H9 (cell line): Measurements from ENCODE around the gene HS6ST3. TPM values are rescaled to one million over a fixed set of nuclear protein-coding genes. Genes with fewer than 3 reads are reported as not detected.

Experiments used
- DNase-seq: peaks from one replicate; pipeline ENCODE4 v3.0.0-alpha.2; 2017
- H2AFZ ChIP-seq: one replicate; pipeline ENCODE4 v1.6.1; 2013; ENCODE audit warnings: mild to moderate bottlenecking, low read length, control low read depth, moderate library complexity
- H2AK5ac ChIP-seq: 2 replicates; pipeline ENCODE4 v1.6.1; 2013; ENCODE audit warnings: low read length, control low read depth, mixed read lengths; ENCODE audit not compliant: insufficient read length
- H2BK120ac ChIP-seq: one replicate; pipeline ENCODE4 v1.6.1; 2013; ENCODE audit warnings: low read depth, mild to moderate bottlenecking, low read length, control low read depth, inconsistent platforms; ENCODE audit not compliant: poor library complexity, severe bottlenecking
- H2BK12ac ChIP-seq: 2 replicates; pipeline ENCODE4 v1.6.1; 2013; ENCODE audit warnings: low read length, control low read depth, mixed read lengths, low read depth; ENCODE audit not compliant: insufficient read length
- H2BK15ac ChIP-seq: 2 replicates; pipeline ENCODE4 v1.6.1; 2013; ENCODE audit warnings: low read depth, low read length, control low read depth
- H2BK20ac ChIP-seq: one replicate; pipeline ENCODE4 v1.6.1; 2013; ENCODE audit warnings: low read depth, mild to moderate bottlenecking, low read length, control low read depth, inconsistent platforms; ENCODE audit not compliant: poor library complexity, severe bottlenecking
- H2BK5ac ChIP-seq: 2 replicates; pipeline ENCODE4 v1.6.1; 2013; ENCODE audit warnings: low read length, control low read depth, mixed read lengths; ENCODE audit not compliant: insufficient read length
- H3K14ac ChIP-seq: 2 replicates; pipeline ENCODE4 v1.6.1; 2013; ENCODE audit warnings: low read length, control low read depth; ENCODE audit not compliant: insufficient read depth
- H3K18ac ChIP-seq: 2 replicates; pipeline ENCODE4 v1.6.1; 2013; ENCODE audit warnings: low read depth, mild to moderate bottlenecking, mixed read lengths, low read length, control low read depth; ENCODE audit not compliant: insufficient read length
- H3K23ac ChIP-seq: 2 replicates; pipeline ENCODE4 v1.6.1; 2013; ENCODE audit warnings: low read length, control low read depth, mixed read lengths, low read depth; ENCODE audit not compliant: insufficient read length
- H3K23me2 ChIP-seq: 2 replicates; pipeline ENCODE4 v1.6.1; 2013; ENCODE audit warnings: low read depth, mild to moderate bottlenecking, mixed read lengths, low read length, control low read depth; ENCODE audit not compliant: insufficient read length, poor library complexity, severe bottlenecking
- H3K27ac ChIP-seq: 2 replicates; pipeline ENCODE4 v1.5.1; 2013; ENCODE audit warnings: low read length, control low read depth, mixed read lengths, low read depth; ENCODE audit not compliant: insufficient read length
- H3K27me3 ChIP-seq: 2 replicates; pipeline ENCODE4 v1.6.1; 2013; ENCODE audit warnings: low read length, control low read depth, inconsistent platforms; ENCODE audit not compliant: insufficient read depth
- H3K4ac ChIP-seq: 2 replicates; pipeline ENCODE4 v1.6.1; 2013; ENCODE audit warnings: low read depth, mild to moderate bottlenecking, control low read depth, inconsistent platforms, low read length, moderate library complexity
- H3K4me1 ChIP-seq: 2 replicates; pipeline ENCODE4 v1.6.1; 2013; ENCODE audit warnings: low read length, control low read depth, inconsistent platforms; ENCODE audit not compliant: insufficient read depth
- H3K4me2 ChIP-seq: 2 replicates; pipeline ENCODE4 v1.6.1; 2013; ENCODE audit warnings: low read length, control low read depth, mixed read lengths; ENCODE audit not compliant: insufficient read length, insufficient read depth
- H3K56ac ChIP-seq: 2 replicates; pipeline ENCODE4 v1.6.1; 2013; ENCODE audit warnings: low read depth, mild to moderate bottlenecking, mixed read lengths, low read length, control low read depth; ENCODE audit not compliant: insufficient read length
- H3K79me1 ChIP-seq: 2 replicates; pipeline ENCODE4 v1.6.1; 2013; ENCODE audit warnings: low read depth, mild to moderate bottlenecking, moderate library complexity, low read length, control low read depth, inconsistent platforms; ENCODE audit not compliant: insufficient read depth, poor library complexity, severe bottlenecking
- H3K79me2 ChIP-seq: 2 replicates; pipeline ENCODE4 v1.6.1; 2013; ENCODE audit warnings: low read length, control low read depth, inconsistent platforms; ENCODE audit not compliant: insufficient read depth
- H3K9ac ChIP-seq: 2 replicates; pipeline ENCODE4 v1.6.1; 2013; ENCODE audit warnings: low read length, control low read depth, mixed read lengths; ENCODE audit not compliant: insufficient read length; ENCODE audit errors: extremely low read depth
- H3K9me3 ChIP-seq: one replicate; pipeline ENCODE4 v1.6.1; 2013; ENCODE audit warnings: low read depth, low read length, inconsistent platforms; ENCODE audit not compliant: control insufficient read depth
- H3T11ph ChIP-seq: one replicate; pipeline ENCODE4 v1.6.1; 2013; ENCODE audit warnings: mild to moderate bottlenecking, low read length, control low read depth, inconsistent platforms
- H4K20me1 ChIP-seq: one replicate; pipeline ENCODE4 v1.6.1; 2013; ENCODE audit not compliant: control insufficient read depth, insufficient read length, insufficient read depth
- H4K5ac ChIP-seq: 2 replicates; pipeline ENCODE4 v1.6.1; 2013; ENCODE audit warnings: low read depth, mild to moderate bottlenecking, mixed read lengths, low read length, control low read depth; ENCODE audit not compliant: insufficient read length
- H4K8ac ChIP-seq: replicated peaks from 2 replicates; pipeline ENCODE4 v1.6.1; 2013; ENCODE audit warnings: low read length, control low read depth, mixed read lengths, low read depth; ENCODE audit not compliant: insufficient read length
- H4K91ac ChIP-seq: 2 replicates; pipeline ENCODE4 v1.6.1; 2013; ENCODE audit warnings: low read depth, mild to moderate bottlenecking, moderate library complexity, mixed read lengths, low read length, control low read depth; ENCODE audit not compliant: insufficient read length
- H3K27ac Mint-ChIP-seq, 3 experiments: 2 replicates in 2 of 3; 3 replicates in 1 of 3; pipeline ENCODE4 v1.8.0; 2020 to 2021; ENCODE audit warnings: mixed read lengths in 3 of 3, mild to moderate bottlenecking in 1 of 3, moderate library complexity in 1 of 3
- H3K27me3 Mint-ChIP-seq: 2 replicates; pipeline ENCODE4 v1.8.0; 2021; ENCODE audit warnings: low read depth, mild to moderate bottlenecking, moderate library complexity, mixed read lengths
- H3K36me3 Mint-ChIP-seq, 3 experiments: 2 replicates in 2 of 3; 3 replicates in 1 of 3; pipeline ENCODE4 v1.8.0; 2020 to 2021; ENCODE audit warnings: low read depth in 3 of 3, mixed read lengths in 3 of 3; ENCODE audit not compliant: insufficient read depth in 1 of 3
- H3K4me1 Mint-ChIP-seq, 2 experiments: 2 replicates each; pipeline ENCODE4 v1.8.0; 2020; ENCODE audit warnings: mixed read lengths in 2 of 2
- H3K4me3 Mint-ChIP-seq, 2 experiments: 2 replicates in 1 of 2; 3 replicates in 1 of 2; pipeline ENCODE4 v1.8.0; 2020 to 2021; ENCODE audit warnings: mild to moderate bottlenecking in 2 of 2, mixed read lengths in 2 of 2, moderate library complexity in 1 of 2
- H3K9me3 Mint-ChIP-seq, 2 experiments: 2 replicates in 1 of 2; 3 replicates in 1 of 2; pipeline ENCODE4 v1.8.0; 2020; ENCODE audit warnings: mild to moderate bottlenecking in 2 of 2, mixed read lengths in 2 of 2, moderate library complexity in 1 of 2
- WGBS: extraction: QIAGEN DNeasy Blood & Tissue Kit; methylation state at CpG from one replicate; pipeline ENCODE4 v1.1.7; 2013; ENCODE audit warnings: missing lambda C conversion rate, low lambda C conversion rate, mixed read lengths; ENCODE audit not compliant: insufficient read length; ENCODE audit errors: extremely low coverage; 5-methylcytosine and 5-hydroxymethylcytosine counted together
- total RNA-seq: library from RNA; stranded (reverse); gene quantifications from 2 replicates; pipeline ENCODE4 v1.2.1, GENCODE V29; 2021
- TF ChIP-seq, protein P1 (sequence below): fragments of 200-600 bp; sonication (generic); conservative IDR thresholded peaks from 3 replicates; pipeline ENCODE4 v1.8.0; 2021; ENCODE audit warnings: antibody characterized with exemption, mild to moderate bottlenecking

Gene HS6ST3
- total RNA-seq, 1 experiment from 2014 or later, result 0.44 TPM

DNA sequence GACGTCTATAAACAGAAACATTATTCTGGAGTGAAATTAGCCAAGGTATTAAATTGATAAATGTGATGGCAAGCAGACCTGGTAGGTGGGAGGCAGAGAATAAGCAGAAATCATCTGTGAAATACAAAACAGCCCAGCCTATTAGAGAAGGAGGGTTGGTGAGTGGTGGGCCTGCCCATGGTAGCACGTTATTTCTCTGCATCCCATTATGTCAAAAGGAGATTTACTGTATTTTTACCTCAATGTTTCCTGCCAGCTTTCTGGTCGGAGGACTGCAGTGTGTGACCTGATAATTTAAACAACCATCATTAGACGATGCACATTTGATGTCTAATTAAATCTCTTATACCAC lies 703.5 kb downstream of the HS6ST3 start:
- Histone ChIP-seq H3K9me3 (no peaks in the 10 kb centered on the region), H2BK20ac (no peak overlapping the region), H3K9ac (no peak overlapping the region), H3K14ac (no peak overlapping the region), H3K4me2 (no peak overlapping the region), H3K27me3 (no peaks in the 10 kb centered on the region), H4K91ac (no peak overlapping the region), H4K8ac (no peak overlapping the region), H2AK5ac (no peak overlapping the region), H3K79me1 (no peaks in the 10 kb centered on the region), H3K4ac (no peak overlapping the region), H3K27ac (no peak overlapping the region), H3K18ac (no peak overlapping the region), H2BK12ac (no peak overlapping the region), H3K56ac (no peak overlapping the region), H2BK15ac (no peak overlapping the region), H3K79me2 (no peaks in the 10 kb centered on the region), H2BK120ac (no peak overlapping the region), H3T11ph (no peak overlapping the region), H3K4me1 (no peaks in the 10 kb centered on the region), H2AFZ (no peak overlapping the region), H2BK5ac (no peak overlapping the region), H4K20me1 (no peaks in the 10 kb centered on the region), H4K5ac (no peak overlapping the region), H3K23me2 (no peaks in the 10 kb centered on the region), H3K23ac (no peak overlapping the region)
- Mint-ChIP-seq H3K27ac (no peak overlapping the region), H3K9me3 (no peaks in the 10 kb centered on the region), H3K4me1 (no peaks in the 10 kb centered on the region), H3K36me3 (no peaks in the 10 kb centered on the region), H3K27me3 (no peaks in the 10 kb centered on the region; the same call in 1 of the 2 replicates), H3K4me3 (no peak overlapping the region)
- TF ChIP-seq, protein P1, sequence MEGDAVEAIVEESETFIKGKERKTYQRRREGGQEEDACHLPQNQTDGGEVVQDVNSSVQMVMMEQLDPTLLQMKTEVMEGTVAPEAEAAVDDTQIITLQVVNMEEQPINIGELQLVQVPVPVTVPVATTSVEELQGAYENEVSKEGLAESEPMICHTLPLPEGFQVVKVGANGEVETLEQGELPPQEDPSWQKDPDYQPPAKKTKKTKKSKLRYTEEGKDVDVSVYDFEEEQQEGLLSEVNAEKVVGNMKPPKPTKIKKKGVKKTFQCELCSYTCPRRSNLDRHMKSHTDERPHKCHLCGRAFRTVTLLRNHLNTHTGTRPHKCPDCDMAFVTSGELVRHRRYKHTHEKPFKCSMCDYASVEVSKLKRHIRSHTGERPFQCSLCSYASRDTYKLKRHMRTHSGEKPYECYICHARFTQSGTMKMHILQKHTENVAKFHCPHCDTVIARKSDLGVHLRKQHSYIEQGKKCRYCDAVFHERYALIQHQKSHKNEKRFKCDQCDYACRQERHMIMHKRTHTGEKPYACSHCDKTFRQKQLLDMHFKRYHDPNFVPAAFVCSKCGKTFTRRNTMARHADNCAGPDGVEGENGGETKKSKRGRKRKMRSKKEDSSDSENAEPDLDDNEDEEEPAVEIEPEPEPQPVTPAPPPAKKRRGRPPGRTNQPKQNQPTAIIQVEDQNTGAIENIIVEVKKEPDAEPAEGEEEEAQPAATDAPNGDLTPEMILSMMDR, result no peak
- no CpG with 5 or more reads among the region's 4 CpGs for WGBS
- DNase-seq, result no peak
